NCI-H1417 treated with DMSO at 0.1 percent for 48 hours (cell line): ENCODE results near the gene BIRC6.
"Not testable (repeated sequence)": the region's sequence is repeated elsewhere in the genome, so short reads cannot be mapped to it uniquely, and the experiment has no call there.

Experiments
- DNase-seq: peaks from one replicate; lab custom pipeline; 2025; lab: John Stamatoyannopoulos, UW

The BIRC6 gene

GRCh38 chr2:32452338-32453064 lies 95.7 kb downstream of the BIRC6 start:
- DNase-seq = no peak

GRCh38 chr2:32453242-32454062 lies 96.6 kb downstream of the BIRC6 start:
- peak; percentile 1 for DNase-seq

GRCh38 chr2:32455816-32456215 lies 99.0 kb downstream of the BIRC6 start:
- DNase-seq = no peak

GRCh38 chr2:32456808-32457207 lies 100.0 kb downstream of the BIRC6 start:
- DNase-seq = no peak

GRCh38 chr2:32457814-32458213 lies 101.0 kb downstream of the BIRC6 start:
- no peak for DNase-seq

GRCh38 chr2:32460861-32461260 lies 104.0 kb downstream of the BIRC6 start:
- DNase-seq = not testable (repeated sequence)

- no peak for DNase-seq
These were observed 106.3 kb downstream of the BIRC6 start for GRCh38 chr2:32463110-32463509.

GRCh38 chr2:32464431-32464830 lies 107.6 kb downstream of the BIRC6 start:
- no peak for DNase-seq

GRCh38 chr2:32472605-32473004 lies 115.8 kb downstream of the BIRC6 start:
- no peak for DNase-seq

GRCh38 chr2:32474381-32474780 lies 117.6 kb downstream of the BIRC6 start:
- DNase-seq = no peak

GRCh38 chr2:32478889-32479620 lies 122.2 kb downstream of the BIRC6 start:
- no peak for DNase-seq

GRCh38 chr2:32479993-32480392 lies 123.2 kb downstream of the BIRC6 start:
- DNase-seq = no peak

GRCh38 chr2:32482471-32482870 lies 125.6 kb downstream of the BIRC6 start:
- no peak for DNase-seq

- DNase-seq = no peak
These were observed 128.1 kb downstream of the BIRC6 start for GRCh38 chr2:32484937-32485336.

- no peak for DNase-seq
These were observed 128.6 kb downstream of the BIRC6 start for GRCh38 chr2:32485399-32485798.

- DNase-seq = no peak
These were observed 132.2 kb downstream of the BIRC6 start for GRCh38 chr2:32489061-32489460.

- no peak for DNase-seq
These were observed 134.5 kb downstream of the BIRC6 start for GRCh38 chr2:32491346-32491745.

GRCh38 chr2:32495139-32495538 lies 138.3 kb downstream of the BIRC6 start:
- DNase-seq = no peak

GRCh38 chr2:32496662-32497061 lies 139.8 kb downstream of the BIRC6 start:
- DNase-seq = no peak

GRCh38 chr2:32498306-32498705 lies 141.5 kb downstream of the BIRC6 start:
- no peak for DNase-seq

- no peak for DNase-seq
These were observed 146.1 kb downstream of the BIRC6 start for GRCh38 chr2:32502941-32503340.

- no peak for DNase-seq
These were observed 148.2 kb downstream of the BIRC6 start for GRCh38 chr2:32504877-32505478.
